Lower lobe of right lung (tissue), 2 donors: ENCODE measurements around the gene OR2M3. TPM values are rescaled to one million over a fixed set of nuclear protein-coding genes. Genes with fewer than 3 reads are reported as not detected.

Source experiments
- ATAC-seq, 2 donors: fragments of 200-7000 bp; cut with Tn5 transposase; one replicate each; pipeline ENCODE4 v1.9.1; 2020 to 2022; ENCODE audit warnings: mild to moderate bottlenecking in 2 of 2, moderate library complexity in 2 of 2
- DNase-seq: peaks from one replicate; pipeline ENCODE4 v3.0.0-alpha.2; 2020
- H3K27ac ChIP-seq: fragments of 200-600 bp; one replicate; pipeline ENCODE4 v1.8.0; 2022
- H3K27me3 ChIP-seq: fragments of 200-600 bp; one replicate; pipeline ENCODE4 v1.8.0; 2022; ENCODE audit warnings: low read depth
- H3K36me3 ChIP-seq: fragments of 200-600 bp; one replicate; pipeline ENCODE4 v1.8.0; 2022; ENCODE audit warnings: mild to moderate bottlenecking
- H3K4me1 ChIP-seq: fragments of 200-600 bp; one replicate; pipeline ENCODE4 v1.8.0; 2022
- H3K4me3 ChIP-seq: fragments of 200-600 bp; one replicate; pipeline ENCODE4 v1.8.0; 2022; ENCODE audit warnings: mild to moderate bottlenecking
- H3K9me3 ChIP-seq: fragments of 200-600 bp; one replicate; pipeline ENCODE4 v1.8.0; 2022
- CTCF ChIP-seq: fragments of 200-600 bp; IDR thresholded peaks from one replicate; pipeline ENCODE4 v1.8.0; 2022; ENCODE audit warnings: antibody characterized with exemption, mild to moderate bottlenecking
- intact Hi-C: fragments of 100-400 bp; cut with DNase I; formaldehyde crosslinking; loops from one replicate; pipeline ENCODE4 v1.11.0; 2022
- total RNA-seq: library from RNA; stranded (reverse); fragmentation: NEBNext Ultra II Directional; extraction: Animal tissue kit (Norgen Biotek cat#: 25700); gene quantifications from one replicate; pipeline ENCODE4 v1.2.1, GENCODE V29; 2021
- donor health status: DM: no; HTN: yes; CAD: no; lungs with severe emphysema.

OR2M3 gene
- total RNA-seq, 1 donor from 2014 or later, result not detected

DNA sequence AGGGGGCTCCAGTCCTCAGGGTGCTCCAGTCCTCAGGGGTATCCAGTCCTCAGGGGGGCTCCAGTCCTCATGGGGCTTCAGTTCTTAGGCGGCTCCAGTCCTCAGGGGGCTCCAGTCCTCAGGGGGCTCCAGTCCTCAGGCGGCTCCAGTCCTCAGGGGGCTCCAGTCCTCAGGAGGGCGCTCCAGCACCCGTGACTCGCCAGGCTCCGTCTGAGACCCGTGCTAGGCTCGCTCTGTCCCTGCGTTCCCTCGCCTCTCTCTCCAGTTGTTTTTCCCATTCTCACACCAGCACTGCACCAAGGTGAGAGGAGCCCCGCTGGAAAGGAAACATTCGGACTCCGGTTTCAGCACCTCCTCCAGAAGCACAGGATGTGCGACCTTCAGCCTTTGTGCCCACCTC lies 31.9 kb upstream of the OR2M3 start:
- no peak for DNase-seq
- no peak for ATAC-seq
- no peaks in the 10 kb centered on the region for H3K4me1 ChIP-seq
- H3K27me3 ChIP-seq, result no peaks in the 10 kb centered on the region
- H3K36me3 ChIP-seq, result no peaks in the 10 kb centered on the region
- no peaks in the 10 kb centered on the region for H3K9me3 ChIP-seq
- intact Hi-C loops, result no loop called here
- H3K4me3 ChIP-seq, result no peak overlapping the region
- no peak for TF ChIP-seq CTCF
- no peak overlapping the region for H3K27ac ChIP-seq

DNA sequence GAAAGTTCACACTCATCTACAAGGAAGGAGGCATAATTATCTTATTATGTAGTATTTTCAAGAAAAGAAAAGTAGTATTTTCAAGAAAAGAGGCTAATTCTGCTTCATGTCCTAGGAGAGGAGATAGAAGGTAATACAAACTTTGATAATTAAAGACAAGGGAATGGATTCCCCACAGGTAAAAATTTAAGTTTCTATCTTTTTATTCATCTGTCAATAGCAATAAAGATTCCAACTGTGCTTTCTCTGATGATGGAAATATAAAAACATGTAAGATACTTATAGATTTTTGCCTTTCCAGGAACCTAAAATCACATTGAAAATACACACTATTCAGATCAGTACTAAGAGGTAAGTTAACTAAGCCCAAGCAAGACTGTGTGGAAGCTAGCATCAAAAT lies 22.5 kb upstream of the OR2M3 start, which contains the start of gene OR2M2:
Gene OR2M2, plus strand, starts transcription at position 301 of the 400 bp plus-strand sequence. CDS start 5,165 bp downstream, outside the sequence.
- Histone ChIP-seq H3K27me3 (no peaks in the 10 kb centered on the region), H3K27ac (no peak within 1 kb of the TSS), H3K4me3 (no peak within 1 kb of the TSS), H3K36me3 (no peaks in the 10 kb centered on the region), H3K4me1 (no peaks in the 10 kb centered on the region), H3K9me3 (no peaks in the 10 kb centered on the region)
- DNase-seq (no peak), ATAC-seq (no peak)
- TF ChIP-seq CTCF, result no peak
- intact Hi-C loops, result no loop called here

DNA sequence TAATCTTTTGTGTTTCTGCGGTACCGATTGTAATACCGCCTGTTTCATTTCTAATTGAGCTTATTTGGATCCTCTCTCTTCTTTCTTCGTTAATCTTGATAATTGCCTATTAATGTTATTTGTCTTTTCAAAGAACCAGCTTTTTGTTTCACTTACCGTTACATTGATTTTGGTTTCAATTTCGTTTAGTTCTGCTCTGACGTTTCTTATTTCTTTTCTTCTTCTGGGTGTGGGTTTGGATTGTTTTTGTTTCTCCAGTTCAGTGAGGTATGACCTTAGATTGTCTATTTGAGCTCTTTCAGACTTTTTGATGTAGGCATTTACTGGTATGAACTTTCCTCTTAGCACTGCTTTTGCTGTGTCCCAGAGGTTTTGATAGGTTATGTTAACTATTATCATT lies 13.1 kb upstream of the OR2M3 start:
- no peak overlapping the region for H3K27ac ChIP-seq
- no peak overlapping the region for H3K4me3 ChIP-seq
- no peaks in the 10 kb centered on the region for H3K36me3 ChIP-seq
- no peaks in the 10 kb centered on the region for H3K4me1 ChIP-seq
- ATAC-seq (no peak), DNase-seq (no peak)
- H3K27me3 ChIP-seq, result no peaks in the 10 kb centered on the region
- TF ChIP-seq CTCF, result no peak
- intact Hi-C loops, result no loop called here
- no peaks in the 10 kb centered on the region for H3K9me3 ChIP-seq

DNA sequence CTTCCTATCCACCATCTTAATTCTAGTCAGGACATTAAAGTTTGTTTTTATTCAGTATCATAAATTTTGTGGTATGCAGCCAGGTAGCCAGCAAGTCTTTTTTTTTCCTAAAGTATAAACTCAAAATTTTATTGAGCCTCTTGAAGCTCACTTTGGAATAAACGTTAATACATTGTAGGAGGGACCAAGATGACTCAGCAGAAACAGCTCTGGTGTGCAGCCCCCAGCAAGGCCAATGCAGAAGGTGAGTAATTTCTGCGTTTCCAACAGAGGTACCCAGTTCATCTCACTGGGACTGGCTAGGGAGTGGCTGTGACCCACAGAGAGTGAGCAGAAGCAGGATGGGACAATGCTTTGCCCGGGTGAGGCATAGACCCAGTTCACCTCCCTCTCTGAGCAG lies 9.7 kb upstream of the OR2M3 start:
- H3K36me3 ChIP-seq, result no peaks in the 10 kb centered on the region
- no peak for DNase-seq
- no peak overlapping the region for H3K4me3 ChIP-seq
- intact Hi-C loops, result no loop called here
- H3K9me3 ChIP-seq, result no peaks in the 10 kb centered on the region
- ATAC-seq, result no peak
- no peak for TF ChIP-seq CTCF
- no peaks in the 10 kb centered on the region for H3K27me3 ChIP-seq
- H3K27ac ChIP-seq, result no peak overlapping the region
- no peaks in the 10 kb centered on the region for H3K4me1 ChIP-seq

- Histone ChIP-seq H3K9me3 (peaks cover 11% of the 10 kb centered on the region), H3K4me1 (no peaks in the 10 kb centered on the region), H3K27me3 (no peaks in the 10 kb centered on the region), H3K4me3 (no peak overlapping the region), H3K36me3 (no peaks in the 10 kb centered on the region), H3K27ac (no peak overlapping the region)
- DNase-seq, result no peak
- no peak for ATAC-seq
- intact Hi-C loops, result no loop called here
- no peak for TF ChIP-seq CTCF
These were observed 8.0 kb upstream of the OR2M3 start for GRCh38 chr1:248189026-248189425.

GRCh38 chr1:248194117-248194516 lies 2.9 kb upstream of the OR2M3 start:
- Histone ChIP-seq H3K9me3 (peaks cover 11% of the 10 kb centered on the region), H3K4me1 (no peaks in the 10 kb centered on the region), H3K4me3 (no peak overlapping the region), H3K27me3 (no peaks in the 10 kb centered on the region), H3K27ac (no peak overlapping the region), H3K36me3 (no peaks in the 10 kb centered on the region)
- intact Hi-C loops, result no loop called here
- ATAC-seq (no peak), DNase-seq (no peak)
- TF ChIP-seq CTCF, result no peak
